HG03095 (cell line): ENCODE measurements around the gene CCDC181.
"Not testable (repeated sequence)": the region's sequence is repeated elsewhere in the genome, so short reads cannot be mapped to it uniquely, and the experiment has no call there.

Experiments
- ATAC-seq: cut with Tn5 transposase; IDR thresholded peaks from one replicate; pipeline ENCODE4 v1.9.1; 2021; ENCODE audit warnings: moderate library complexity; ENCODE audit not compliant: unreplicated experiment

CCDC181 gene

GRCh38 chr1:169402578-169402977, 24.7 kb downstream of the CCDC181 start:
- not testable (repeated sequence) for ATAC-seq

DNA sequence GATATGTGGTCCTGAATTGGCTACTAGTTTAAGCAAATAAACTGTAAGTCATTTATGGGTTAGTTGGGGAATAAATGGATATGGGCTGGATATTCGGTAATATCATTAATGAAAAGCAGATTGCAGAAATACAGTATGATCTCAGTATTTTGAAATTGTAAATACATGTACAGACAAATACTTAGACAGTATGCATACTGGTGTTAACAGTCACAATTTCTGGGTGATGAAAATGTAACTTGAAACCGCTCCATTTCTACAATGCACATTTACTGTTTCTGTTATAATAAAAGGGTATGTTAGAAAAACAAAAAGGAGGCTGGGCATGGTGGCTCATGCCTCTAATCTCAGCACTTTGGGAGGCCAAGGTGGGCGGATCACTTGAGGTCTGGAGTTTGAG, 31.3 kb downstream of the CCDC181 start:
- no peak for ATAC-seq

DNA sequence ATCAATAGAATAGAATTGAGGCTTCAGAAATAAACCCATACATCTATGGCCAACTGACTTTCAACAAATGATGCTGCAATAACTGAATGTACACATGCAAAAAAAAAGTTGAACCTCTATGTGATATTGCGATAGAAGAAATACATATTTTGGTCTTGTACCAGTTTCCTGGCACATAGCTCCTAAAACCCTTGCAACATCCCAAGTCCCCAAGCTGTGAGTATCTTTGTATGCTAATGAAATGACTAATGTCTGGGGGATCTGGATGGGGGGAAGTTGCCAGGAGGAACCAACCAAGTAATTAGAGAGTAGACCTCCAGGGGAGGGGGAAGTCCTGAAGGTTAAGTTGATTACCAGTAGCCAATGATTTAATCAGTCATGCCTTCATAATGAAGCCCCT, 34.9 kb downstream of the CCDC181 start:
- no peak for ATAC-seq

DNA sequence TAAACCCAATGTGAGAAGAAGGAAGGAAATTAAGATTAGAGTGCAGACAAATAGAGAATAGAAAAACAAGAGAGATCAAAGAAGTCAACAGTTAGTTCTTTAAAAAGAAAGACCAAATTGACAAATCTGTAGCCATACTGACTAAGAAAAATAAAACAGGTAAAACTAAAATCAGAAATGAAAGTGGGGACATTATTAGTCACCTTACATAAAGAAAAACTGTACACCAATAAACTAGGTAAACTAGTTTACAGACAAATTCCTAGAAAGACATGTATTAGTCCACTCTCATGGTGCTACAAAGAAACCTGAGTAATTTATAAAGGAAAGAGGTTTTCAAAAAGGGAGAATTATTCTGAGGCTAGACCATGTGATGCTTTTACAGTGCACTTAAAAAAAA, 37.0 kb downstream of the CCDC181 start:
- ATAC-seq: peak; percentile 83

DNA sequence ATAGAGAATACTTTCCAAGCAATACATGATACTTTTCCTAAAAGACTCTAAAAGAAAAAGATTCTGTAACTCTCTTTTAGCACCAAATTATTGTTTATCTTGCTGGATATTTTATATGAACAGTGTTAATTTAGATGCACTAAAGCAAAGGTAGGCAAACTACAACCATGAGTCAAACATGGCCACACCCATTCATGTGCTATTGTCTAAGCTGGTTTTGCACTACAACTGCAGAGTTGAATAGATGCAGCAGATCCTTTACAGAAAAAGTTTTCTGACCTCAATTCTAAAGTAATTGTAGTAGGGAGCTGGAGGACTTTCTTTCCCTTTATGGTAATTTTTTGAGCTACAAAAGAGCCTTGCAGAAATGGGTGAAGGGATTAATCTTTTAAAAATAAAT, 39.9 kb downstream of the CCDC181 start:
- no peak for ATAC-seq

DNA sequence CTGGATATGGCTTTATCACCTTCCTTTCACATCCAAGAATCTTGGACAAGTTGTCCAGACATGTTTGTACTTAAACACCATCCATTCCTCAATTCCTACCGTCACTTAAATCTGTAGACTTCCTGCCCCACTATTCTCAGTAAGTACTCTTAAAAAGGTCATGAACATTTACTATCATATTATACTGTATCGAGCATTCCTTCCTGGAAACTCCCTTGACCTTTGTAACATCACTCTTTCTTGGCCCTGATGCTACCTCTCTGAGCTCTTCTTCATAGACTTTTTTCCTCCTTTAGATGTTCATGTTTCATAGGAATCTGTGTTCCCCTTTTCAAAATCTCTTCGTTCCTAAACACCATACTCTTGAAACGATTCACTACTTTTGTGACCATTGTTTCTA, 43.8 kb downstream of the CCDC181 start:
- ATAC-seq: no peak

- no peak for ATAC-seq
Measured at GRCh38 chr1:169381162-169381561, 46.1 kb downstream of the CCDC181 start.

- no peak for ATAC-seq
Measured at GRCh38 chr1:169371404-169371803, 55.9 kb downstream of the CCDC181 start.

- no peak for ATAC-seq
Measured at GRCh38 chr1:169368406-169368769, 58.9 kb downstream of the CCDC181 start.

- peak; percentile 94 for ATAC-seq
Measured at GRCh38 chr1:169367686-169368405, 59.4 kb downstream of the CCDC181 start, which contains the start of the genes BLZF1 and NME7. Gene BLZF1, plus strand, starts transcription at chr1:169368195. Its CDS starts 1,328 bp downstream, at chr1:169369523. Gene NME7, minus strand, starts transcription at chr1:169367797. Its CDS starts 87 bp downstream, at chr1:169367710.

DNA sequence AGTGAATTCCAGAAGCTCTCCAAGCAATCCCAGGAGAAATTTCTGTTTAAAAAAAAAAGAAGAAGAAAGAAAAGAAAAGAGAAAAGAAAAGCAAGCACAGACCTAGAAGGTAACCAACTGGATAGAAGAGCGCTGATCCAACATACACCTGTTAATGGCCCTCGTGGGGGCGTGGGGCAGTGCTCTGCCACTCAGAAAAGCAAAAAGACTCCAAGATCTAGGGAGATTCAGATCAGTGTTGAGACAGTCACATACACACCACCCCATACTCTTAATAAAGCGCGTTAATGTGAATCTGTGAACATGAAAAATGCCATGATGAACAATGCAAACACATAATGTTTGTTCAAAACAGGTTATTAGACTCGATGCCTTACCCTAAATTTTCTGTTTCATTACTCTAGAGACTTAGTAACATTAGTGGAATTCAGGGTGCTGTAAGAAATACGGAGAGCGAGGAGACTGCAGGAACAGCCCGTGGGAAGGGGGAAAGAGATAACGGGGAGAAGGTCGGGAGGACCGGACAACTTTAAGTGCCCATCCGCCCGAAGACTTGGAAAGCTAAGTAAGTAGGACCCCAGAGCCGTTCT, 60.1 kb downstream of the CCDC181 start:
- ATAC-seq: no peak

DNA sequence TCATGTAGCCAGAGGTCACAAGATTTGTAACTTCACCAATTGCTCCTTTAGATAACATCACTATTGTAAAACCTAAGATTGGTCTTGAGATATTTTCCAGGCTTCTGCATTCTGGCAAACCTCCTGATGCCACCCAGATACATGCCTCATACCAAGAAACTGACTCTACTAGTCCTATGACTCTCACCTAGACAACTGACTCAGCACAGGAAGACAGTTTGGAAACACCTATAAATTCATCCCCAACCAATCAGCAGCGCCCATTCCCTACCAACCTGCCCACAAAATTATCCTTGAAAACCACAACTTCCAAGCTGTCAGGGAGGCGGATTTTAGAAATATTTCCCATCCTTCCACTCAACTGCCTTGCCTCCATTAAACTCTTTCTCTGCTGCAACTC, 62.3 kb downstream of the CCDC181 start:
- no peak for ATAC-seq

DNA sequence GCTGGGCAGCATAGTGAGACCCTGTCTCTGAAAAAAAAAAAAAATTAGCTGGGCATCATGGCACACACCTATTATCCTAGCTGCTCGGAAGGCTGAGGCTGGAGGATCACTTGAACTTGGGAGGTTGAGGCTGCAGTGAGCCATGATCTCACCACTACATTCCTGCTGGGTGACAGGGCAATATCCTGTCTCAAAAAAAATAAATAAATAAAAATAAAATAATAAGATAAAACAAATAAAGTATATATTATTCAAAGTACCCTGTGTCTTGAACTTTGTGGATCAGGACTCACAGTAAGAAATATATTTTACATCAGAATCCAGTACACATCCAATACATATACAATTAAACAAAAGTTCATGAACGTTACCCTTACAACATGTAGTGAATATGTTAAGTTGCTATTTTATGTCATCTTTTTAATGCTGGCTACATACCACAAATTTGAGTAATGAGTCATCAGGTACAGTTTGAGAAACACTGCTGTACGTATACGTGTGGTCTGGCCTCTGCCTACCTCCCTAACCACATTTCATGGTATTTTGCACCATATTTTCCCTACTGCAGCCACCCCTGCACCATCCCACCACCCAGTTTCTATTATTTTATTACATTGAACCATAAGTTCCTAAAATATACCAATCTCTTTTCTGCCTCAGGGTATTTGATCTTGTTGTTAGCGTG, 64.1 kb downstream of the CCDC181 start:
- no peak for ATAC-seq

GRCh38 chr1:169361281-169361680, 66.0 kb downstream of the CCDC181 start:
- no peak for ATAC-seq

- no peak for ATAC-seq
Measured at GRCh38 chr1:169360415-169360814, 66.9 kb downstream of the CCDC181 start.

DNA sequence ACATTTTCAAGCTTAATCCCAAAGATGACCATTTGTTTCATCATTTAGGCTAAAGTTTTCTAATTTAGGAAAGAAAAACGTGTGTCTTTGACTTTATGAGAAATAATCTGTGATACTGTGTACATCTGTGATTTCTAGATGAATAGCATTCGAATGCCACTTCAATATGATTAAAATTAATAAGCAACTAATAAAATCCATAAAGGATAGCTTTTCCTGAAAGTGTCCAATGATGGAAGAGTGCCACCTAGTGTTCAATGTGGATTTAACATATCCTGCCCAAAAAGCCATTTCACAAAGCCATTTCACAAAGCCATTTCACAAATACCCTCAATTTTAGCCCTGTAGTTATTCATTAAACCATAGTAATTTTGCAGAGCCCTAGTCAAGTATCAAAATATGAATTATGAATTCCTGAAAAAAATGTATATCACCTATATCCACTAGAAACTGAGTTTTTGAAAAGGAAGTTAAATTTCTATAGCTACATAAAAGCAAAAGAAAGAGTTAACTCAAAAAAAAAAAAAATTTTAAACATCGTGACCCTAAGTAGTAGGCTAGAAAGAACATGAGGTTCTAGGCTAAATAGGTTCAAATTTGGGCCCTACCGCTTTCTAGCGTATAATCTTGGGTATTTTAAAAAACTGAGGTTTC, 78.8 kb downstream of the CCDC181 start:
- ATAC-seq: no peak

GRCh38 chr1:169347688-169348382, 79.4 kb downstream of the CCDC181 start:
- no peak for ATAC-seq

DNA sequence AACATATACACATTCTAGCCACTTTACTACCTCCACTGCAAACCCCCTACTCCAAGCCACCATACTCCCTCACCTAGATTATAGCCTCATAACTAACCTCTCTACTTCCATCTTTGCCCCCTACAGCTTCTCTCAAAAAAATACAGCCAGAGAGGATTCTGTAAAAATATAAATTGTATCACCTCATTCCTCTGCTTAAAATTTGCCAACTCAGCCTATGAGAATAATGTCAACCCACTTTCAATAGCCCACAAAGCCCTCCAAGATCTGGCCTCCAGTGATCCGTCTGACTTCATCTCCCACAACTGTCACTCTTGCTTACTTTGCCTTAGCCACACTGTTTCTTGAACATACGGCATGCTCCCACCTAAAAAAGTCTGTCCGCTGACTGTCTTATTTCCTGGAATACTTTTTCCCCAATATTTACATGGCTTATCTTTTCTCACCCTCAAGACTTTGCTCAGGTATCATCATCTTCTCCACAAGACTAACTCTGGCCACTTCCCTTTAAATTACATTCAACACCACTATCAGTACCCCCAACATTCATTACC, 81.2 kb downstream of the CCDC181 start:
- no peak for ATAC-seq

- no peak for ATAC-seq
Measured at GRCh38 chr1:169345511-169345910, 81.8 kb downstream of the CCDC181 start.
